ENCODE data around the gene BFSP1.

- TF ChIP-seq POLR2A (IDR thresholded peaks at IDR 0.05) = no peak
- TF ChIP-seq, protein P1, sequence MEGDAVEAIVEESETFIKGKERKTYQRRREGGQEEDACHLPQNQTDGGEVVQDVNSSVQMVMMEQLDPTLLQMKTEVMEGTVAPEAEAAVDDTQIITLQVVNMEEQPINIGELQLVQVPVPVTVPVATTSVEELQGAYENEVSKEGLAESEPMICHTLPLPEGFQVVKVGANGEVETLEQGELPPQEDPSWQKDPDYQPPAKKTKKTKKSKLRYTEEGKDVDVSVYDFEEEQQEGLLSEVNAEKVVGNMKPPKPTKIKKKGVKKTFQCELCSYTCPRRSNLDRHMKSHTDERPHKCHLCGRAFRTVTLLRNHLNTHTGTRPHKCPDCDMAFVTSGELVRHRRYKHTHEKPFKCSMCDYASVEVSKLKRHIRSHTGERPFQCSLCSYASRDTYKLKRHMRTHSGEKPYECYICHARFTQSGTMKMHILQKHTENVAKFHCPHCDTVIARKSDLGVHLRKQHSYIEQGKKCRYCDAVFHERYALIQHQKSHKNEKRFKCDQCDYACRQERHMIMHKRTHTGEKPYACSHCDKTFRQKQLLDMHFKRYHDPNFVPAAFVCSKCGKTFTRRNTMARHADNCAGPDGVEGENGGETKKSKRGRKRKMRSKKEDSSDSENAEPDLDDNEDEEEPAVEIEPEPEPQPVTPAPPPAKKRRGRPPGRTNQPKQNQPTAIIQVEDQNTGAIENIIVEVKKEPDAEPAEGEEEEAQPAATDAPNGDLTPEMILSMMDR (IDR thresholded peaks at IDR 0.05) = no peak
Measured at GRCh38 chr20:17531665-17532025, 466 bp upstream of the BFSP1 start.
